Thyroid gland (tissue), 4 donors: ENCODE data around the gene SAMD1.

Experiments used
- CTCF ChIP-seq, 6 experiments: fragments of 200-600 bp in 3 of 6; fragments of 450-650 bp in 3 of 6; sonication (generic) in 3 of 6; IDR thresholded peaks; one replicate each; pipeline ENCODE4 v1.5.1; 2016 to 2019; ENCODE audit warnings: antibody characterized with exemption in 6 of 6, mild to moderate bottlenecking in 2 of 6, inconsistent platforms in 1 of 6, moderate library complexity in 1 of 6
- POLR2A ChIP-seq, 2 donors: fragments of 450-650 bp; IDR thresholded peaks; one replicate each; pipeline ENCODE4 v1.6.1; 2017; ENCODE audit warnings: antibody characterized with exemption in 2 of 2, mild to moderate bottlenecking in 2 of 2, moderate library complexity in 1 of 2

- TF ChIP-seq CTCF (IDR thresholded peaks at IDR 0.05) = peak in 4 of 6 experiments; percentile 19 to 38 (median 28)
- no peak for TF ChIP-seq POLR2A (IDR thresholded peaks at IDR 0.05)
Measured at GRCh38 chr19:14061751-14062557, 28.6 kb downstream of the SAMD1 start, which contains the start of gene PALM3.
